Epithelial cell of prostate (primary cell): ENCODE results near the gene CLEC17A.

ENCODE experiments used
- DNase-seq: peaks from one replicate; pipeline ENCODE4 v3.0.0-alpha.2; 2011; ENCODE audit warnings: low read depth, low spot score
- H3K27ac ChIP-seq: fragments of 450-650 bp; 2 replicates; pipeline ENCODE4 v1.5.1; 2017; ENCODE audit warnings: mild to moderate bottlenecking

Gene CLEC17A

DNA sequence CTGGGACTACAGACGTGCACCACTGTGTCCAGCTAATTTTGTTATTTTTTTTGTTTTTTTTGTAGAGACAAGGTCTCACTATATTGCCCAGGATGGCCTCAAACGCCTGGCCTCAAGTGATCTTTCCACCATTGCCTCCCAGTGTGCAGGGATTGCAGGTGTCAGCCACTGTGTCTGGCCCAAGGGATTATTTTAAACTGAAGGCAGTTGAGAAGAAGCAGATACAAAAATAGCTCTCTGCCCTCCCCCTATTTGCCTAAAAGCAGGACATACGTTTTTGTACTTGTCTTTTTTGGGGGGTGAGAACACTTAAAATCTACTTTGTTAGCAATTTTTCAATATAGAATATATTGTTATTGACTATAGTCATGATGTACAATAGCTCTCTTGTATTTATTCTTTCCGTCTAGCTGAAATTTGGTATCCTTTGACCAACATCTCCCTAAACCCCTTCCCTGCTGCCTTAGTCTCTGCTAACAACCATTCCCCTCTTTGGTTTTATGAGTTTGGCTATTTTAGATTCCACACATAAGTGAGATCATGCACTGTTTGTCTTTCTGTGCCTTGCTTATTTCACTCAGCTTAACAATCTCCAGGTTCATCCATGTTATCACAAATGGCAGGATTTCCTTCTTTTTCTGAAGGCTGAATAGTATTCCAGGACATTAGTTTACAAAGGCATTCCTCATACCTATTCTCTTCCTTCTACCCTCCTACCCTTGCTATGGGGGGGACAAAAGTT lies 56.8 kb downstream of the CLEC17A start:
- no peak for DNase-seq
- H3K27ac ChIP-seq: no peak overlapping the region

DNA sequence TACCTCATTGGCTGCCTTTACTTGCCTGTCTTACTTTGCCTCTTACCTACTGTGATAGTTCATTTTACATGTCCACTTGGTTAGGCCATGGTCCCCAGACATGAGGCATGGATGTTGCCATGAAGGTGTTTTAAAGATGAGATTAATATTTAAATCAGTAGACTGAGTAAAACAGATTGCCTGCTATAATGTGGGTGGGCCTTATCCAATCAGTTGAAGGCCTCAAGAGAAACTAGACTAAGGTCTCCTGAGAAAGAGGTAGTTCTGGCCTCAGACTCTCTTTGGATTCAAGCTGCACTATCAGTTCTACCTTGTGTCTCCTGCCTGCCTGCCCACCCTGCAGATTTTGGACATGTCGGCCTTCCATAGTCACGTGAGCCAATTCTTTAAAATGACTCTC lies 65.6 kb downstream of the CLEC17A start:
- DNase-seq: no peak
- no peak overlapping the region for H3K27ac ChIP-seq

DNA sequence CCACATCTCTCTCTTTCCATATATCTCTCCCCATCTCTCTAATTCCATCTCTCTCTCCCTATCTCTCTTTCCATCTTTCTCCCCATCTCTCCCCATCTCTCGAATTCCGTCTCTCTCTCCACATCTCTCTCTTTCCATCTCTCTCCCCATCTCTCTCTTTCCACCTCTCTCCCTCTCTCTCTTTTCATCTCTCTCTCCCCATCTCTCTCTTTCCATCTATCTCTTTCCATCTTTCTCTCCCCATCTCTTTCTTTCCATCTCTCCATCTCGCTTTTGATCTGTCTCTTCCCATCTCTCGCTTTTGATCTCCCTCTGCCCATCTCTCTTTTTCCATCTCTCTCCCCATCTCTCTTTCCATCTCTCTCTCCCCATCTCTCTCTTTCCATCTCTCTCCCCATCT lies 66.1 kb downstream of the CLEC17A start:
- no peak overlapping the region for H3K27ac ChIP-seq
- no peak for DNase-seq

GRCh38 chr19:14650161-14650560 lies 67.3 kb downstream of the CLEC17A start:
- no peak overlapping the region for H3K27ac ChIP-seq
- no peak for DNase-seq

GRCh38 chr19:14654786-14655560 lies 72.1 kb downstream of the CLEC17A start:
- no peak for DNase-seq
- H3K27ac ChIP-seq: no peak overlapping the region

- H3K27ac ChIP-seq: no peak overlapping the region
- no peak for DNase-seq
Measured at GRCh38 chr19:14655726-14656125, 72.8 kb downstream of the CLEC17A start.

- no peak overlapping the region for H3K27ac ChIP-seq
- no peak for DNase-seq
Measured at GRCh38 chr19:14659874-14660489, 77.1 kb downstream of the CLEC17A start.

- H3K27ac ChIP-seq: no peak overlapping the region
Measured at GRCh38 chr19:14661372-14661924, 78.6 kb downstream of the CLEC17A start.

More at GRCh38 chr19:14661372-14661924, 78.6 kb downstream of the CLEC17A start:
- DNase-seq: no peak
